Endothelial cell of umbilical vein (primary cell): Measurements from ENCODE around the gene MIER2.

Experiments used
- EZH2 ChIP-seq: IDR thresholded peaks from 2 replicates; pipeline ENCODE4 v1.6.1; 2012; ENCODE audit warnings: borderline replicate concordance, low read depth, mild to moderate bottlenecking, moderate library complexity, low read length, inconsistent platforms; ENCODE audit not compliant: severe bottlenecking
- POLR2A ChIP-seq: IDR thresholded peaks from 2 replicates; pipeline ENCODE4 v1.6.1; 2012; ENCODE audit warnings: low read depth, mild to moderate bottlenecking, control low read depth, low read length

DNA sequence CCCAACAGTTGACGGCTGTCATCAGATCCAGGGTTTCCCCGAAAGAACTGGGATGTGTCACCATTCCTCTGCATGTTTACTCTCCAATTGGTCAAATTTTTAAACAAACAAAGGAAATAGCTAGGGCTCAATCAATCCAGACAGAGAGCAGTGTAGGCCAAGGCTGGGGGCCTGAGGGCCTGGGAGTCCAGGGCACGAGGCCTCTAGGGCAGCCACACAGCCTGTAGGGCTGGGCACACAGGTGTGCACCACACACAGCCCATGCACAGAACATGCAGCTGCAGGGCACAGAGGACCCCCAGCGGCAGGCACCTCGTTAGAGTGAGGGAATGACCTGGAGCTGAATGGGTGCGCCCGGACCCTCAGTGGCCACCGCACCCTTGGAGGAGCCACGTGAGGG is 9.5 kb downstream of the MIER2 start:
- TF ChIP-seq POLR2A, result no peak
- TF ChIP-seq EZH2, result no peak
